KMS-11 (cell line): Measurements from ENCODE around the gene RXFP4.
A peak's percentile ranks its signal among the peaks of the same experiment; 100 is the strongest.
"Not testable (repeated sequence)": the region's sequence is repeated elsewhere in the genome, so short reads cannot be mapped to it uniquely, and the experiment has no call there.

Source experiments
- H2AFZ ChIP-seq: fragments of 200-600 bp; sonication (generic); 2 replicates; pipeline ENCODE4 v1.6.1; 2016; ENCODE audit warnings: antibody characterized with exemption, mixed run types, low read depth
- H3K27ac ChIP-seq: fragments of 200-600 bp; sonication (generic); 2 replicates; pipeline ENCODE4 v1.6.1; 2016; ENCODE audit warnings: mild to moderate bottlenecking, mixed run types
- H3K27me3 ChIP-seq: fragments of 200-600 bp; sonication (generic); 2 replicates; pipeline ENCODE4 v1.6.1; 2017; ENCODE audit warnings: mild to moderate bottlenecking, low read depth, mixed run types, moderate library complexity; ENCODE audit not compliant: insufficient read depth
- H3K36me3 ChIP-seq: fragments of 200-600 bp; sonication (generic); 2 replicates; pipeline ENCODE4 v1.6.1; 2017; ENCODE audit warnings: mild to moderate bottlenecking, mixed run types; ENCODE audit not compliant: insufficient read depth
- H3K4me1 ChIP-seq: fragments of 200-600 bp; sonication (generic); 2 replicates; pipeline ENCODE4 v1.6.1; 2016; ENCODE audit warnings: mild to moderate bottlenecking, low read depth, mixed run types; ENCODE audit not compliant: poor library complexity, severe bottlenecking
- H3K4me2 ChIP-seq: fragments of 200-600 bp; sonication (generic); 2 replicates; pipeline ENCODE4 v1.7.0; 2016; ENCODE audit warnings: mild to moderate bottlenecking, mixed run types
- H3K4me3 ChIP-seq: fragments of 200-600 bp; sonication (generic); IDR thresholded peaks from 2 replicates; pipeline ENCODE4 v1.6.1; 2017; ENCODE audit warnings: low read depth, low read length, mixed read lengths; ENCODE audit not compliant: insufficient read depth
- H3K79me2 ChIP-seq: fragments of 200-600 bp; sonication (generic); 2 replicates; pipeline ENCODE4 v1.6.1; 2016; ENCODE audit warnings: low read depth, mixed run types; ENCODE audit not compliant: insufficient read depth
- H3K9ac ChIP-seq: fragments of 200-600 bp; sonication (generic); 2 replicates; pipeline ENCODE4 v1.6.1; 2016; ENCODE audit warnings: mild to moderate bottlenecking, mixed run types
- H4K20me1 ChIP-seq: fragments of 200-600 bp; sonication (generic); 2 replicates; pipeline ENCODE4 v1.6.1; 2016; ENCODE audit warnings: mild to moderate bottlenecking, mixed run types; ENCODE audit not compliant: insufficient read depth
- CTCF ChIP-seq: fragments of 200-600 bp; sonication (generic); conservative IDR thresholded peaks from 2 replicates; pipeline ENCODE4 v1.6.1; 2017; ENCODE audit warnings: low read depth, mild to moderate bottlenecking, antibody characterized with exemption, low read length, moderate library complexity, mixed read lengths

RXFP4 gene

GRCh38 chr1:155982106-155982505, 40.7 kb downstream of the RXFP4 start:
- peak overlapping the region; percentile 95 for H3K4me2 ChIP-seq

GRCh38 chr1:155983191-155984024, 42.0 kb downstream of the RXFP4 start:
- Histone ChIP-seq H3K79me2 (peaks cover 41% of the 10 kb centered on the region), H3K9ac (no peak overlapping the region), H3K4me2 (peak overlapping the region; percentile 4; the same call in 1 of the 2 replicates), H3K4me1 (peaks cover 60% of the 10 kb centered on the region), H4K20me1 (no peaks in the 10 kb centered on the region), H3K36me3 (no peaks in the 10 kb centered on the region), H2AFZ (no peak overlapping the region), H3K27ac (no peak overlapping the region), H3K4me3 (no peak overlapping the region), H3K27me3 (no peaks in the 10 kb centered on the region)
- TF ChIP-seq CTCF, result no peak

More at GRCh38 chr1:155982106-155982505, 40.7 kb downstream of the RXFP4 start:
- H3K4me1 ChIP-seq, result peaks cover 59% of the 10 kb centered on the region
- no peaks in the 10 kb centered on the region for H4K20me1 ChIP-seq
- H3K36me3 ChIP-seq, result no peaks in the 10 kb centered on the region
- H3K27ac ChIP-seq, result peak overlapping the region; percentile 80; the same call in 1 of the 2 replicates
- no peak overlapping the region for H3K4me3 ChIP-seq
- no peak overlapping the region for H3K9ac ChIP-seq
- no peak overlapping the region for H2AFZ ChIP-seq
- TF ChIP-seq CTCF, result no peak
- H3K79me2 ChIP-seq, result peaks cover 54% of the 10 kb centered on the region
- H3K27me3 ChIP-seq, result no peaks in the 10 kb centered on the region

GRCh38 chr1:155984341-155984740, 42.9 kb downstream of the RXFP4 start:
- Histone ChIP-seq H3K9ac (no peak overlapping the region), H3K79me2 (peaks cover 32% of the 10 kb centered on the region), H4K20me1 (no peaks in the 10 kb centered on the region), H3K27ac (no peak overlapping the region), H3K4me3 (no peak overlapping the region), H3K27me3 (no peaks in the 10 kb centered on the region), H3K4me1 (peaks cover 67% of the 10 kb centered on the region), H2AFZ (no peak overlapping the region), H3K4me2 (peak overlapping the region; percentile 4; the same call in 1 of the 2 replicates), H3K36me3 (no peaks in the 10 kb centered on the region)
- no peak for TF ChIP-seq CTCF

GRCh38 chr1:155984903-155985645, 43.6 kb downstream of the RXFP4 start:
- H4K20me1 ChIP-seq, H3K36me3 ChIP-seq, H3K9ac ChIP-seq, H3K4me3 ChIP-seq, H3K27ac ChIP-seq, H3K4me2 ChIP-seq, H2AFZ ChIP-seq, H3K27me3 ChIP-seq: not testable (repeated sequence)
- Histone ChIP-seq H3K4me1 (peaks cover 70% of the 10 kb centered on the region), H3K79me2 (peaks cover 25% of the 10 kb centered on the region)
